MM.1S (cell line): ENCODE data around the gene PPP1R8.

Experiments used
- DNase-seq: peaks from one replicate; pipeline ENCODE4 v3.0.0-alpha.2; 2015
- H2AFZ ChIP-seq: fragments of 300-600 bp; sonication (generic); 2 replicates; pipeline ENCODE4 v1.6.0; 2016; ENCODE audit warnings: antibody characterized with exemption, low read length
- H3F3A ChIP-seq: fragments of 300-600 bp; sonication (generic); 2 replicates; pipeline ENCODE4 v1.6.1; 2016; ENCODE audit warnings: mild to moderate bottlenecking, antibody characterized with exemption, low read length, moderate library complexity, mixed read lengths; ENCODE audit not compliant: insufficient read depth
- H3K27ac ChIP-seq: fragments of 300-600 bp; sonication (generic); 2 replicates; pipeline ENCODE4 v1.5.1; 2016; ENCODE audit warnings: mild to moderate bottlenecking, low read length
- H3K27me3 ChIP-seq: fragments of 300-600 bp; sonication (generic); replicated peaks from 2 replicates; pipeline ENCODE4 v1.6.0; 2016; ENCODE audit warnings: low read length; ENCODE audit not compliant: insufficient read depth
- H3K36me3 ChIP-seq: fragments of 300-600 bp; sonication (generic); replicated peaks from 2 replicates; pipeline ENCODE4 v1.6.1; 2016; ENCODE audit warnings: mild to moderate bottlenecking, low read length, mixed read lengths; ENCODE audit not compliant: insufficient read depth
- H3K4me1 ChIP-seq: fragments of 300-600 bp; sonication (generic); 2 replicates; pipeline ENCODE4 v1.6.1; 2016; ENCODE audit warnings: low read length, mixed read lengths
- H3K4me2 ChIP-seq: fragments of 300-600 bp; sonication (generic); 2 replicates; pipeline ENCODE4 v1.6.0; 2016; ENCODE audit warnings: low read depth, low read length
- H3K4me3 ChIP-seq: fragments of 300-600 bp; sonication (generic); 2 replicates; pipeline ENCODE4 v1.5.1; 2016; ENCODE audit warnings: low read length, mixed read lengths
- H3K79me2 ChIP-seq: fragments of 300-600 bp; sonication (generic); 2 replicates; pipeline ENCODE4 v1.6.1; 2016; ENCODE audit warnings: mixed run types, low read length, mixed read lengths
- H3K9ac ChIP-seq: fragments of 300-600 bp; sonication (generic); 2 replicates; pipeline ENCODE4 v1.6.1; 2016; ENCODE audit warnings: low read length, mixed read lengths
- H3K9me2 ChIP-seq: fragments of 300-600 bp; sonication (generic); replicated peaks from 2 replicates; pipeline ENCODE4 v1.6.1; 2016; ENCODE audit warnings: mild to moderate bottlenecking, low read length, mixed read lengths; ENCODE audit not compliant: insufficient read depth
- H3K9me3 ChIP-seq: fragments of 300-600 bp; sonication (generic); replicated peaks from 2 replicates; pipeline ENCODE4 v1.6.1; 2016; ENCODE audit warnings: mild to moderate bottlenecking, low read length, mixed read lengths; ENCODE audit not compliant: insufficient read depth
- H4K20me1 ChIP-seq: fragments of 300-600 bp; sonication (generic); 2 replicates; pipeline ENCODE4 v1.6.1; 2016; ENCODE audit warnings: mild to moderate bottlenecking, low read length, moderate library complexity, mixed read lengths; ENCODE audit not compliant: insufficient read depth
- CTCF ChIP-seq: fragments of 300-600 bp; sonication (generic); IDR thresholded peaks from 2 replicates; pipeline ENCODE4 v1.5.1; 2016; ENCODE audit warnings: antibody characterized with exemption, low read length, mixed read lengths
- EZH2 ChIP-seq: fragments of 300-600 bp; sonication (generic); optimal IDR thresholded peaks from 2 replicates; pipeline ENCODE3; 2017; ENCODE audit warnings: low read depth, mild to moderate bottlenecking, antibody characterized with exemption, low read length, mixed read lengths
- EZH2phosphoT487 ChIP-seq: fragments of 300-600 bp; sonication (generic); IDR thresholded peaks from 2 replicates; pipeline ENCODE4 v1.6.1; 2018; ENCODE audit warnings: antibody characterized with exemption, low read length

The PPP1R8 gene

GRCh38 chr1:27883536-27883935, 53.0 kb downstream of the PPP1R8 start:
- H3K4me3 ChIP-seq = no peak overlapping the region
- H3K27me3 ChIP-seq = no peaks in the 10 kb centered on the region
- no peak overlapping the region for H3K4me2 ChIP-seq
- no peaks in the 10 kb centered on the region for H3K9me2 ChIP-seq
- H4K20me1 ChIP-seq = no peaks in the 10 kb centered on the region
- no peak overlapping the region for H2AFZ ChIP-seq
- no peak for DNase-seq
- no peaks in the 10 kb centered on the region for H3K4me1 ChIP-seq
- H3K27ac ChIP-seq = no peak overlapping the region
- H3K36me3 ChIP-seq = no peaks in the 10 kb centered on the region
- no peak overlapping the region for H3K9ac ChIP-seq
- no peak for TF ChIP-seq EZH2
- TF ChIP-seq EZH2phosphoT487 = no peak
- TF ChIP-seq CTCF = no peak
- H3K79me2 ChIP-seq = no peaks in the 10 kb centered on the region
- no peaks in the 10 kb centered on the region for H3F3A ChIP-seq
- no peaks in the 10 kb centered on the region for H3K9me3 ChIP-seq

- H3K9ac ChIP-seq = no peak overlapping the region
- H3K79me2 ChIP-seq = no peaks in the 10 kb centered on the region
- no peaks in the 10 kb centered on the region for H3K4me1 ChIP-seq
- H3K9me3 ChIP-seq = no peaks in the 10 kb centered on the region
- no peaks in the 10 kb centered on the region for H3K9me2 ChIP-seq
- no peak for DNase-seq
- no peaks in the 10 kb centered on the region for H4K20me1 ChIP-seq
- H3K27ac ChIP-seq = no peak overlapping the region
- TF ChIP-seq CTCF = no peak
- TF ChIP-seq EZH2 = no peak
- TF ChIP-seq EZH2phosphoT487 = no peak
- H3K4me3 ChIP-seq = no peak overlapping the region
- H3K36me3 ChIP-seq = no peaks in the 10 kb centered on the region
- no peaks in the 10 kb centered on the region for H3F3A ChIP-seq
- H3K27me3 ChIP-seq = no peaks in the 10 kb centered on the region
- no peak overlapping the region for H3K4me2 ChIP-seq
- H2AFZ ChIP-seq = no peak overlapping the region
Observed at GRCh38 chr1:27884006-27884954, 53.7 kb downstream of the PPP1R8 start.

- no peaks in the 10 kb centered on the region for H3K79me2 ChIP-seq
- no peak for DNase-seq
- H3K4me1 ChIP-seq = no peaks in the 10 kb centered on the region
- TF ChIP-seq CTCF (no peak), EZH2 (no peak), EZH2phosphoT487 (no peak)
- H2AFZ ChIP-seq = no peak overlapping the region
- no peak overlapping the region for H3K27ac ChIP-seq
- H3K9ac ChIP-seq = no peak overlapping the region
- no peaks in the 10 kb centered on the region for H3K27me3 ChIP-seq
- no peaks in the 10 kb centered on the region for H3F3A ChIP-seq
- no peak overlapping the region for H3K4me3 ChIP-seq
- no peaks in the 10 kb centered on the region for H4K20me1 ChIP-seq
- H3K9me2 ChIP-seq = no peaks in the 10 kb centered on the region
- no peaks in the 10 kb centered on the region for H3K9me3 ChIP-seq
- H3K4me2 ChIP-seq = no peak overlapping the region
- no peaks in the 10 kb centered on the region for H3K36me3 ChIP-seq
Observed at GRCh38 chr1:27885114-27885528, 54.5 kb downstream of the PPP1R8 start.
